ENCODE measurements around the gene MTHFD2L.

The MTHFD2L gene

DNA sequence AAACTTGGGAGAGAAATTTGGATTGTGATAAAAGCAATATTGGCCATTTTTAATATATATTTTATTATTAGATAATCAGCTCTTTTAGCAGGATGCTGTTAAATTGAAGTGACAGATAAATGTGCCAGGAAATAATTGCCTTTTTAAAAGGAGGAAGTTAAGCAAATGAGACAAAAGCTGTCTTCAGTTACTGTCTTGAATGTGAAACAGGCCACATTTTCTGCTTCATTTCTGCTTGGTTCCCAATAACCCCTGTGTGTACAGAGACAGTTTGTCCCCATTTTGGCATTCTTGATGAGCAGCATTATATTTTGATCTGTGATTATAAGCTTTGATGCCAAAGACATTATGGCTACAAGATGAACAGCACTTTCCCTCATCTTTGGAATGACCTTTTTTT lies 151.3 kb downstream of the MTHFD2L start:
- no peak for ATAC-seq

DNA sequence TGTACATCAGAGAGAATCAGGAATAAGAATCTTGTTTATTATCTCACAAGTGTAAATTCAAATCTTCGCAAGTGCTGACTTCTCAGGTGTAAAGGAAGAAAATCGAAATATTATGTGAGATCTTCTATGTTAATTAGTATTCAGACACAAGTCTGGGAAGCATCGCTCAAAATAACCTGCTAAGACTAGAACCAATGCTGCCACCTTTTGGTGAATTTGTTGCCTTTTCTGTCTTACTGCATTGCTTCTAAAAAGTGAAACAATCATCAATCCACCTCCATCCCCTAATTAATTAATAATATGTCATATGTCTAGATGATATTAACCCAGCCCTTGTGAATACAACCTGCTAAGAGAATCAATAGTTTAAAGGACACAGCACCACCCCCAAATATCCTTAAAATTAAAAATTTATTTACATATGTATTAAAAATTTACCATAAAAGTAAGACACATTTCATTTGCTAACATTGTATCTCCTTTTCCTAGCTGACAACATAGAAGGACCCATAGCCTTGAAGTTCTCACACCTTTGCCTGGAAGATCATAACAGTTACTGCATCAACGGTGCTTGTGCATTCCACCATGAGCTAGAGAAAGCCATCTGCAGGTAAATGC lies 153.9 kb downstream of the MTHFD2L start:
- ATAC-seq = no peak

DNA sequence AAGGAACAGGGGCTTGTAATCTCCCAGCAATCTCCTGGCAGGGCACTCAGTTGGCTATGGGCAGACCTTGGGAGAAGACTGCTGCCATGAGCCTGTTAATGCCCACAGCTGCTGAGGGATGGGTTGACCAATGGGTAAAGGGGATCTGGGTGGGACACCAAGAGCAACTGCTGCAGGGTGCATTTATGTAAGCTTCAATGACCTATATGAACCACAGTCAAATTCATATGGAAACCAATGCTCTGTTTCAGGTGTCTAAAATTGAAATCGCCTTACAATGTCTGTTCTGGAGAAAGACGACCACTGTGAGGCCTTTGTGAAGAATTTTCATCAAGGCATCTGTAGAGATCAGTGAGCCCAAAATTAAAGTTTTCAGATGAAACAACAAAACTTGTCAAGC lies 156.4 kb downstream of the MTHFD2L start:
- no peak for ATAC-seq

DNA sequence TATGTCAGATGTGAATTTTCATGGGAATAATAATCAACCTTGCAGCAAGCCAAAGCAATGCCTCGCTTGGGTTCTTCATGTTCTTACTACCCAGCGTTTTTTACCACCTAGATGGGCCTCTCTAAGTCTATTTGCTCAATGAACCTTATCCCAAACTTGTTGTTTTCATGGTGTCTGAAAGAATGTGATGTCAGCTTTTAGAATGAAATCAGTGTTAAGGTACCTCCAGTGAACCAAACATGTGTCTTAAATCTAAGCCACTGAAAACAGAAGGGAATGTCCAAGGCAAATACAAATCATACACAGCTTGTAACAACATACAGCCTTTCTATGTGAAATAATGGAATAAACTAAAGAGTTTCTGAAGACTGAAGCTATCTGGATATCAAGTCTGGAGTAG lies 157.0 kb downstream of the MTHFD2L start:
- no peak for ATAC-seq

DNA sequence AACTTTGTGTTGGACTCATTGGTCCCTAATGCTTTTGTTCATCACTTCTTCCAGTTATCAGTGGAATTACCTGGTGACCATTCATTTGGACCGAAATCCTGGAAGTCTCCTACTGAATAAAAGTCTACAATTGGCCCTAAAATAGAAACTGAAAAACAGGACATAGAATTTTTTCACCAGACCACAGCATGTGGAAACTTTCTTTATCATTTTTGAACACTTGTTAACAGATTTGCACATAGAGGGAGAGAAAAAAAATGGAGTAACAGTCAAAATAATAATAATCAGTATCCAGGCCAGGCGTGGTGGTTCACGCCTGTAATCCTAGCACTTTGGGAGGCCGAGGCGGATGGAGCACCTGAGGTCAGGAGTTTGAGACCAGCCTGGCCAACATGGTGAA lies 157.5 kb downstream of the MTHFD2L start:
- no peak for ATAC-seq

DNA sequence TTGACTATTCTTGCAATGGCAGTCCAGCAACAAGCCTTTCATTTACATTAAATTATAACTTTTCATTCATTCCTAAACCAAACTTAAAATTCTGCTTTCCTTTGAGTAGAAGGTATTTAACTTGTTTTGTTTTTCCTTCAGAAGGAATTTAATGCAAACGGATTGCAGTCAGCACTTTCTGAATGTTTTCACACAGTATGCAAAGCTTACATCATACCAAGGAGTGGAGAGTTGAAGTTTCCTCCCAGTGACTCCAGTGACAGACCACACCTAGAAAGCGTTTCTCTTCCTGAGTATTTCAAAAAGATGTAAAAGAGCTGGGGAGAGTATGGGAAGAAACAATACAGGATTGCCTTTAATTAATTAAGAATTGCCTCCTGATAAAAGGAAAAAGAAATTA lies 158.5 kb downstream of the MTHFD2L start:
- no peak for ATAC-seq

DNA sequence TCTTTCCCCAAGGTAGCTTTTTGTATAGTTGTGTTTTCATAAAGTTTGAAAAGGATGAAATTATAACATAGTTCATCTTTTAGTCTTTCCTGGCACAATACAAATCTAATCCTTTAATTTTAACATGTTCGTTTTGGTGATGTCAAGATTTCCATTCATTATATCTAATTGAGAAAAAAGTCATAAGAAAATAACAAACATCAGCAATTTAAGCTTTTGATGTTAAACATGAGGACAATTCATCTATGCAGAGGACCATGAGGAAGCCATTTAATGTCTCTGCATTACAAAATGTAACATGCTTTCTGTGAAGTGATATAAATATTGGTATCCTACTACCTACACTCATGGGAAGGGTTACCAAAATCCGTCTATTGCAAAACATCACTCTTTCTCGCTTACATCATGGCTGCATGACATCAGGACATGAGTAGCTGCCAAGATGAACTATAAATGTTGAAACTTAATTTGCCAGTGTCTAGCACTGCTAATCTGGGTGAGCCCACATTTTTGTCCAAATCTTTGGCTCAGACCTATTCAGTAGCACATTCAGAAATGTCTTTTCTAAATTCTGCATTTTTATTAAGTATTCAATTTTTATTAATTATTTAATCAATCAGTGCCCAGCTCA lies 159.8 kb downstream of the MTHFD2L start:
- ATAC-seq = no peak

DNA sequence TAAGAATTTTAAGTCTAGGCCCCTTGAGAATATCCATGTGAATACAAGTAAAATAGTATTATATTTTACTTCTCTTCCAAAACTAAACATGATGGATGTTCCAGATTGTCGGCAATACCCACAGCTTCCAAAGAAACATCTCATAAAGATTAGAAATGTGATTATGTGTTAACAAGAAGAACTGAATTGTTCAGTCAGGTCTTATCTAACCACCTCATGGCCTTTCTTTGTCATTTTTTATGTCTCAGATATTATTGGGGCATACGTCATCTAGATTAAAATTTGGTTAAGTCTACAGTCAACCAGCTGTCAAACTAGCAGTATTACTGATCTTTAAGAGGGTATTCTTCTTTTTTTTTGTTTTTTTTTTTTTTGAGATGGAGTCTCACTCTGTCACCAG lies 160.4 kb downstream of the MTHFD2L start:
- no peak for ATAC-seq

DNA sequence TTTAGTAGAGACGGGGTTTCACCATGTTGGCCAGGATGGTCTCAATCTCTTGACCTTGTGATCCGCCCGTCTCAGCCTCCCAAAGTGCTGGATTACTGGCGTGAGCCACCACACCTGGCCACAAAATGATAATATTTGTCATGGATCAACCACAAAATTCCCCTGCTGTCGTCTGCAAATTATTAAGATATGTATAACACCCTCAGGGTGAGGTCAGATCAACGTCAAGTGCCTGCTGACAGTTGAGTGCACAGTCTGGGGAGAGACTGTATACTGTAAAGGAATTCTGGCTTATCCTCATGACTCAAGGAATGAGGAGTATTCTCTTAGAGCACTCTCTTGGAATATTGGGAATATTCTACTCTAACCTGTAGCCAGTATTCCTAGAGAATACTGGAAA lies 161.6 kb downstream of the MTHFD2L start:
- no peak for ATAC-seq

DNA sequence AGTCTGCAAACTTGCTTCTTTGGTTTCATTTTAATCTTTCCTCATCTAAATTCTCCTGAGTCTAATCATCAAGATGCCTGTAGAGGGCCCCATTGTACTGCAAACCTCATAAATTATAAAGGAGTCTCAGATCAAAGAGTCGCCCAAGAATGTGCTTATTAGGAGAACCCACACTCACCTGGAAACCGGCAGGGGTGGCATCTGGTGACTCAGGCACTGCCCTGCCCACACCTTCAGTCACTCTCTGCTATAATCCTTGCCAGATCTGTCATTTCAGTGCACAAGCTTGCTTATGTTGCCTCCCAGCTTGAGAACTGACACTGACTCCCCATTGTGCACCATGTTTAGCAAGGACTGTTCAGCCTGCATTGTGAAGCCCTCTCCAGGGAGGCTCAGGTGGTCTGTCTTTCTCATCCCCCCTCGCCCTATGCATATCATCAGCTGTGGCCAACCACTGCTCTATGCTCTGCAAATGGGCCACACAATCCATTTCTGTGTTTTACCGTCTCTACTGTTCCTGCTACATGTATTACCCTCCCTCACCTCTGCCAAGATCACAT lies 162.7 kb downstream of the MTHFD2L start:
- ATAC-seq = peak; percentile 41 to 49

DNA sequence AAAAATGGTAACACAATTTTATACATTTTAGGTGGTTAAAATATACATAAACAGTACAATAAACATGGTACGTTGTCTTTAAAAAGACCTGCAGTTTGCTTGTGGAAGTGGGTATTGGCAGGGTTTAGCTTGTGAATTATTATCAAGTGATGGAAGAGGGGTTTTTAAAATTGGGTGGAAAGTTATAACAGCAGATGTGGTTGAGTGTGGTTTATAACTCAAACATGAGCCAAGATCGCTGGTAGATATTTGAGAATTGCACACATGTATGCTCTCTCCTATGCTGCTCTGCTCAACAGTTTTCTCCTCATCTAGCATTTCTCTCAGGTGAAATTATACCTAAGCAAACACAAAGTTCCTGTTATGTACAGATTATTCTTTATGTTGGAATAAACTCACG lies 164.4 kb downstream of the MTHFD2L start:
- ATAC-seq = no peak

DNA sequence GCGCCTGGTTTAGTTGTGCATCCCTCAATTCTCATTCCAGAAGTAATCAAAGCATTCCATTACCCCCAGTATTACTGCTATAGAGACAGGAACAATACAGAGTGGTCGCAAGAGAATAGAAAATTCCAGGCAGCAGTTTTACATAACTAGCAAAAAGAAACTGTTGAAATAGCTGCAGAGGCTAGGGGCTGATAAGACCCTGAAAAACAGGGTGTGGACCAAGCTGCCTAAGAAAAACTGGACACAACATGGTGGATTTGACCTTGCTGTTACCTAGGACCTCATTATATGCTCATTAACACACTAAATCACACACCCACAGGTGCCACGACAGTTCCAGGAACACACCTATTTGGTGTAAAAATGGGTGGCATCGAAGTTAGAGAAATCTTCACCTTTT lies 165.7 kb downstream of the MTHFD2L start:
- ATAC-seq = no peak

DNA sequence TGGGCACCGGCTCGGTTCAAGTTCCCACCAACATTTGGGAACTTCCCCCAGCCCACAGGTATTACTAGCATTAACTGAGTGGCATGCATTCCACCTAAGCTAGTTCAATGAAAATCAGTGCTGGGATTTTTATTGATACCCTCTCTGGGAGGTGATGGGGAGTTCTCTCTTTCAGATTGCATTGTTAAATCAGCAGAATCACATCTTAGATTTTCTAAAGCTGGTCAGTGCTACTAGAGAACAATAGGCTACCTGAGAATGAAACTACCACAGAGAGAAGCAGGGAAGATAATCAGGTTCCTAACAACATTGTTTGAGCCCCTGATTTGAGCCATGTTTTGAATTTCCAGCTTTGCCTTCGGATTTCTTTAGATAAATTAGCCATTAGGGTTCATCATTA lies 166.3 kb downstream of the MTHFD2L start:
- no peak for ATAC-seq

DNA sequence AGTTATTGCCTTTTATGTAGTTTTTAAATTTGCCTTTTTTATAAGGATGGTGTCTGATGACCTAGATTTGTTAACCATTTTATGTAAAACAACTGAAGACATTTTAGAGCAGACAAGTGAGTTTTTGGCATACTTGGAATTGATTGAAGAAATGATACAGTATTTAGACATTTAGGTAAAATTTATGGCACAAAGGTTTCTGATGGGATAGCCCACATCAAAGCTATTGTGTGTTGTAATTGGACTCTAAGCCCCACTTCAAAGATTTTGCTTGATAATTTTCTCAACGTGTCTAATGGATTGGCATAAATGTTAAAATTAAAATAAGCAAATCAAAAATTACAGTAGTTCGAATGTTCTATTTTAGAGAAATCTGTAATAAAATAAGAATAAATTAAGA lies 168.0 kb downstream of the MTHFD2L start:
- ATAC-seq = no peak

DNA sequence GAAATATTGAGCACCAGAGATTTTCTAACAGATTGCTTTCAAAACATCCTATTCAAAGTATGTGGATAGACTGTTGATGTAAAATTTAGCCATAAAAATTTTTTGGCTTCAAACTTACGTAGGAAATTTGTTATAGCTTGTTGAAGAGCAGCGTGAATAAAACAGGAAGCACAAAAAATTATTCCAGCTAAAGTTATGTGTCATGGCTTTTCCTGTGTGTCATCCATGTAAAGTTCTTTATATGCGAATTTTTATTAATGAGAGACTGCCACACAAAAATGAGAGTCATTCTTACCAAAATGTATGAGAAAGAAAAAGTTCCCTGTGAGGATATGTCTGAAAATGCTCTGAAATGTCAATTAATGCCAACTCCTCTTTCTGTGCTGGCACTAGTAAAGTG lies 169.8 kb downstream of the MTHFD2L start:
- ATAC-seq = no peak

DNA sequence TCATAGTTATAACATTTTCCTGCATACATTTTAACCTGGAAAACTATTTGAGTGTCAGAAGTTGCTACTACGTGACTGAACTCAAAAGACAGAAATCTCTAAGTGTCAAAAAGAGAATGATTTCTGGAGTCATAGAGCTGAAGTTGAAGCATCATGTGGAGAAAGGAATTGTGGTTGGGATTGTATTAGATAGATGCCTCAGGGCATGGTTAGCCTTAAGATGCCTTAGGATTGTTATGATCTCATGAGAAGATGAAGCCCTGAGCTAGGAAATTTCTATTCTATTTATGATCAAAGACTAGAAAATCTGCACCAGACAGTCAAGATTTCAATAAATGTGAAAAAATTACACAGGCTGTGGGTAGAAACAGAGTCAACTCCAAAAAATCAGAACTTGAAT lies 170.6 kb downstream of the MTHFD2L start:
- no peak for ATAC-seq

DNA sequence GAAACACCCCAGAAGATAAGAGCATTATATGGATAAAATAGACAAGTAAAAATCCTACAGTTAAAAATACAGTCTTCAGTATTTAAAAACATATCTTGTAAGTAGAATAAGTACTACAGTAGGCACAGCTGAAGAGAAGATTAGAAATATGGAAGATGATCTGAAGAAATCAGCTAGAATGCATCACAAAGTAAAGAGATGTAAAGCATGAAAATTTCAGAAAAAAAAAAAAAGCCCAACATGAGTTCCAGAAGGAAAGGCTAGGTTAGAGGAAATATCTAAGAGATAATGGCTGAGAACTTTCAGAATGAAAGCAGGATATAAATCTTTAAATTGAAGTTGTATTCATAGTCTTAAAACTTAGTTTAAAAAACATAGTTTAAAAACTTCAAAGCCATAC lies 171.4 kb downstream of the MTHFD2L start:
- no peak for ATAC-seq

DNA sequence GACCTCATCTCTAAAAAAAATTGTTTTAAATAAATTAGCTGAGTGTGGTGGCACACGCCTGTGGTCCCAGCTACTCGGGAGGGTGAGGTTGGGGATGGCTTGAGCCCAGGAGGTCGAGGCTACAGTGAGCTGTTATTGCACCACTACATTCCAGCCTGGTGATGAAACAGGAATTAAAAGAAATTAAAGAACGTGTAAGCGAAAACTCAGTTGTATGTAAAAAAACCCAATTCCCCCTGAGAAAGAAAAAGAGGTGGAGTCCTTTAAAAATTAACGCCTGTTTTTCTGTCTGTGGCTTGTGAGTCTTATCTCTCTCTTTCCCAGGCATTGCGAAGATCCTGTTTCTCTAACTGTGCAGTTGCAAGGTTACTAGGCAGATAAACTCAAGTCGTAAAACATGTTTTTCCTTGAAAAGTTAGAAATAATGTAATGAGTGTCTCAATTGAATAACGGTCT lies 172.4 kb downstream of the MTHFD2L start:
- no peak for ATAC-seq

DNA sequence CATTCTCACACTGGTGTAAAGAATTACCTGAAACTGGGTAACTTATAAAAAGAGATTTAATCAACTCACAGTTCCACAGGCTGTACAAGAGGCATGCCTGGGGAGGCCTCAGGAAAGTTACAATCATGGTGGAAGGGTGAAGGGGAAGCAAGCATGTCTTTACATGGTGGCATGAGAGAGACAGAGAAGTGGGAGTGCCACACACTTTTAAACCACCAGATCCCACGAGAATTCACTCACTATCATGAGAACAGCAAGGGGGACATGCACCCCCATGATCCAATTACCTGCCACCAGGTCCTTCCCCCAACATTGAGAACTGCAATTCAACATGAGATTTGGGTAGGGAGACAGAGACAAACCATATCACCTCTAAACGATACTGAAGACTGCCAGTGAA lies 173.3 kb downstream of the MTHFD2L start:
- no peak for ATAC-seq

DNA sequence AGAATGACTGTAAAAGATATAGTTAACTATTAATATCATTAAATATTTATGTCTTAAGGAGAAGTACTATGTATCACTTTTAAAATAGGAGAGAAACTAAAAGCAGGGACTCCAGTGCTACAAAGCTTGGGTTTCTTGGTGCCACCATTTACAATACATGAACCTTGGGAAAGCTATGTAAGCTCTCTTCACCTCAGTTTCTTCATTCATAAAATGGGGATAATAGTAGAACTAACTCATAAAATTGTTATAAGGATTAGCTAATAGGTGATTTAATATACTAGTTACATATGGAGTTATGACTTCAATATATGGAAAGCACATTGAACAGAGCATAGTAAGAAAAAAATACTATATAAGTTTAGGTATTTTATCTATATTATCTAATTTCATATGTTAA lies 174.0 kb downstream of the MTHFD2L start:
- no peak for ATAC-seq

DNA sequence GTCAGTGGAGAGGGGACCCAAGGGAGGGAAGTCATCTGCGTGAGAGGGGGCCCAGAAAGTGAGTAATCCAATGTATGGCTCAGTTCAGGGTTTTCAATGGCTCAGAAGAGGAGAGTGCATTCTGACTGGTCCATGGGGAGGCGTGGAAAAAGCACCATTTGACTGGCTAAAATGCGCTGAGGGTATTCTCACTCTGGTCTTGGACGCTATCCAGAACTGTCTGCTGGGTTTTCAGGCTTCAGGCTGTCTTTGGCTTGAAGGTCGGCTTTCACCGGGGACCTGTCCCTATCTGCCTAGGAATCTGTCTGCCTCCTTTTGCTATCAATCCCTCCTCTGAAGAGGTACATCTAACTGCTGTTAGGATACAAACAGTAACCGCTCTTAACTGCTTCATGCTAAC lies 176.7 kb downstream of the MTHFD2L start:
- no peak for ATAC-seq

DNA sequence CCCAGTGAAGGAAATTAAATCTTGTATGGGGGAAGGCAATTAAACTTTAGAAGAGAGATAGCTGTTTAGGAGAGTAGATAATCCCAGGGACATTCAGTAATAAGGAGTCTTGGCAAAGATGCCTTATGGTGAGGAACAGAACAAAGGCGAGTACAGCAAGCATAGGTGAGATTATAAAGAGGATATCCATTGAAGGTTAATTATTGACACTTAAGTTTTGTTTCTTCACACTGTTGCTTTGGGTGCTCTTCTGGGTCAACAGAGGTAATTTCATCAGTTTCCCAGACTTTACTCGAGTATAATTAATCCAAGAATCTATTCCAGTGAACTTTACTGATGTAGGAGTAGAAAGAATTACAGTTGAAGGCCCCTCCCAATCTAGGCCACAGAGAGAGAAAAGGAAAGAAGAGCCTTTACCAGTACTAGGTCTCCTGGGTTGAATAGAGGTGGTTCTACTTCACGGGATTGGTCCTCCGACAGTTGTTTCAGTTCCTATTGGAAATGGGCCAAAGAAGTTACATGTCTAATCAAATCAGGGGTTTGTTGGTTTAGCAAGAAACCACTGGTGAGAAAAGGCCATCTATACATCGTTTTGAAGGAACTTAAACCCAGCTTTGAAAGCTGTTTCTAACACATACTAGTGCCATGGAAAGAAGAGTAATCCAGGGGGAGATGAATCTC lies 177.6 kb downstream of the MTHFD2L start:
- no peak for ATAC-seq

DNA sequence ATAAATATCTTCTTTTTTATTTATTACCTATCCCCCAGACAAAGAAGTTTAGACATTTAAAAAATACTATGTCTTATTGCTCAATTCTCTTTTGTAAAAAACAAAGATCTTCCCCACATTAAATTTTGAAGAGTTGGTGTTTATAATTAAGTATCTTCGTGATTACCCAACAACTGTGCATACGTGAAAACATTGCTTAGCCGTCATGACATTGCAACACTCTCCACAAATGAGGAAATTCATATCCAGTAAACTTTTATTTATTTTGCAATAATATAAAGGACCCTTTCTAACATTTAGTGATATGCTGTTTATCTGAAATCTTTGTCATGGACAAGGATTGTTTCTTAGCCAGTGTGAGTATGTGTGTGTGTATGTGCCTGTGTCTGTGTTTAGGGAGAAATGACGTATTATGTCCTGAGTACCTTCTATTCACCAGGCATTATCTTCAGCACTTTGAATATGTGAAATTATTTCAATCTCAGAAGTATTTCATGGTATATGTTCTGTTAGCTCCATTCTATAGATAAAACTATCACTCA lies 180.9 kb downstream of the MTHFD2L start:
- ATAC-seq = no peak

DNA sequence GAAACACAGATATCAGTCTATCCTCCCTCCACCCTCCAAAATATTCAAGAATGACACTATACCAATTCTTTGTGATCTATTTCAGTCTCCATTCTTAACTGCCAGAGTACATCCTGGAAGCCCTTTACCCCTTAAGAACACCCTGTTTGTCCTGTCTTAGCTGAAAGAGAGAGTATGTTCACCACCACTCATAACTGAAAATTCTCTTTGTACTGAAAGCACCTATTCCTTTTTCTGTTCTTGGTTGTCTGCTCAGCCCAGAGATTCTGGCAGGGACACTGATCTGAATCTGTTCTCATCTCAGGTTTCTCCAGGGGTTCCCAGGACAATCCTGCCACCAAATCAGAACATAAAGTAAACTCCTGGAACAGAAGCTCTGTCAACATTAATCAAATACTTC lies 181.6 kb downstream of the MTHFD2L start:
- ATAC-seq = no peak

Data from activated CD4-positive, CD25-positive, alpha-beta regulatory T cell treated with anti-CD3 and anti-CD28 coated beads, Interleukin-2, amount 50 U/mL, for 24 hours (primary cell).